GM21825 (cell line): Measurements from ENCODE around the gene NUCB2.

Experiments
- ATAC-seq: cut with Tn5 transposase; IDR thresholded peaks from one replicate; pipeline ENCODE4 v1.9.1; 2021; ENCODE audit warnings: mild to moderate bottlenecking, moderate library complexity; ENCODE audit not compliant: unreplicated experiment

NUCB2 gene

GRCh38 chr11:17331669-17332068 lies 55.1 kb downstream of the NUCB2 start:
- ATAC-seq, result no peak

- ATAC-seq, result no peak
These were observed 57.5 kb downstream of the NUCB2 start for GRCh38 chr11:17333799-17334586.

- no peak for ATAC-seq
These were observed 66.7 kb downstream of the NUCB2 start for GRCh38 chr11:17343257-17343656.

- no peak for ATAC-seq
These were observed 67.4 kb downstream of the NUCB2 start for GRCh38 chr11:17343907-17344306.

GRCh38 chr11:17347676-17348075 lies 71.1 kb downstream of the NUCB2 start:
- ATAC-seq, result no peak

GRCh38 chr11:17350455-17351171 lies 74.1 kb downstream of the NUCB2 start:
- ATAC-seq, result no peak

GRCh38 chr11:17351172-17351509 lies 74.6 kb downstream of the NUCB2 start:
- ATAC-seq, result no peak

GRCh38 chr11:17351510-17352176 lies 75.1 kb downstream of the NUCB2 start, which contains the start of gene NCR3LG1:
Gene NCR3LG1 (plus strand): TSS chr11:17351800. CDS start chr11:17351970, 170 bp downstream.
- ATAC-seq, result no peak

GRCh38 chr11:17352950-17353820 lies 76.6 kb downstream of the NUCB2 start:
- ATAC-seq, result no peak

GRCh38 chr11:17353821-17354600 lies 77.5 kb downstream of the NUCB2 start:
- no peak for ATAC-seq

GRCh38 chr11:17354601-17354991 lies 78.1 kb downstream of the NUCB2 start:
- ATAC-seq, result peak; percentile 45

- no peak for ATAC-seq
These were observed 90.0 kb downstream of the NUCB2 start for GRCh38 chr11:17366495-17366894.

- no peak for ATAC-seq
These were observed 92.0 kb downstream of the NUCB2 start for GRCh38 chr11:17368551-17368950.

GRCh38 chr11:17369094-17369493 lies 92.6 kb downstream of the NUCB2 start:
- no peak for ATAC-seq

GRCh38 chr11:17369684-17370243 lies 93.2 kb downstream of the NUCB2 start:
- ATAC-seq, result no peak

- ATAC-seq, result no peak
These were observed 95.1 kb downstream of the NUCB2 start for GRCh38 chr11:17371614-17372013.

- ATAC-seq, result no peak
These were observed 99.0 kb downstream of the NUCB2 start for GRCh38 chr11:17375547-17375946.

GRCh38 chr11:17376493-17376892 lies 100.0 kb downstream of the NUCB2 start:
- no peak for ATAC-seq

GRCh38 chr11:17378655-17379054 lies 102.1 kb downstream of the NUCB2 start:
- ATAC-seq, result no peak
